HepG2 (cell line): ENCODE data around the gene ACE. TPM values are rescaled to one million over a fixed set of nuclear protein-coding genes. Genes with fewer than 3 reads are reported as not detected.

ENCODE experiments used
- ATM ChIP-seq: fragments of 450-650 bp; IDR thresholded peaks from 2 replicates; pipeline ENCODE4 v1.7.1; 2017; ENCODE audit warnings: mild to moderate bottlenecking, borderline replicate concordance
- CBFB ChIP-seq: sonication (generic); formaldehyde crosslinking; IDR thresholded peaks from 2 replicates; pipeline ENCODE4 v1.4.0; 2020; ENCODE audit warnings: missing genetic modification reagents
- ISL2 ChIP-seq: sonication (generic); formaldehyde crosslinking; IDR thresholded peaks from 2 replicates; pipeline ENCODE4 v1.5.0; 2020; ENCODE audit warnings: missing genetic modification reagents
- NAIF1 ChIP-seq: sonication (generic); formaldehyde crosslinking; IDR thresholded peaks from 2 replicates; pipeline ENCODE4 v1.5.0; 2020; ENCODE audit warnings: mild to moderate bottlenecking, missing genetic modification reagents, borderline replicate concordance
- REL ChIP-seq: sonication (generic); formaldehyde crosslinking; conservative IDR thresholded peaks from 2 replicates; pipeline ENCODE4 v1.8.0; 2022; ENCODE audit warnings: mild to moderate bottlenecking, missing genetic modification reagents, moderate library complexity
- SSRP1 ChIP-seq: IDR thresholded peaks from 2 replicates; pipeline ENCODE4 v1.6.1; 2016; ENCODE audit warnings: control low read depth
- ZBTB8A ChIP-seq: sonication (generic); formaldehyde crosslinking; IDR thresholded peaks from 2 replicates; pipeline ENCODE4 v1.4.0; 2020; ENCODE audit warnings: mild to moderate bottlenecking, low read depth, missing genetic modification reagents, borderline replicate concordance
- ZFP36 ChIP-seq: fragments of 150-350 bp; IDR thresholded peaks from 2 replicates; pipeline ENCODE4 v1.6.1; 2018; ENCODE audit warnings: borderline replicate concordance, low read length, low read depth; ENCODE audit not compliant: partially characterized antibody
- ZNF232 ChIP-seq: sonication (generic); formaldehyde crosslinking; IDR thresholded peaks from 2 replicates; pipeline ENCODE4 v1.4.0; 2020; ENCODE audit warnings: missing genetic modification reagents, borderline replicate concordance
- ZNF296 ChIP-seq: sonication (generic); formaldehyde crosslinking; conservative IDR thresholded peaks from 2 replicates; pipeline ENCODE4 v1.5.0; 2020; ENCODE audit warnings: mild to moderate bottlenecking, missing genetic modification reagents
- ZNF333 ChIP-seq: sonication (generic); formaldehyde crosslinking; IDR thresholded peaks from 2 replicates; pipeline ENCODE4 v1.4.0; 2020; ENCODE audit warnings: mild to moderate bottlenecking, missing genetic modification reagents, borderline replicate concordance
- ZNF512B ChIP-seq: sonication (generic); formaldehyde crosslinking; IDR thresholded peaks from 2 replicates; pipeline ENCODE4 v1.5.1; 2020; ENCODE audit warnings: missing genetic modification reagents, mild to moderate bottlenecking, borderline replicate concordance
- ZNF570 ChIP-seq: sonication (generic); formaldehyde crosslinking; IDR thresholded peaks from 2 replicates; pipeline ENCODE4 v1.4.0; 2020; ENCODE audit warnings: mild to moderate bottlenecking, missing genetic modification reagents, borderline replicate concordance
- ZNF615 ChIP-seq: sonication (generic); formaldehyde crosslinking; IDR thresholded peaks from 2 replicates; pipeline ENCODE4 v1.5.0; 2020; ENCODE audit warnings: mild to moderate bottlenecking, missing genetic modification reagents, borderline replicate concordance
- ZNF720 ChIP-seq: sonication (generic); formaldehyde crosslinking; IDR thresholded peaks from 2 replicates; pipeline ENCODE4 v1.4.0; 2020; ENCODE audit warnings: missing genetic modification reagents
- ZNF770 ChIP-seq: sonication (generic); formaldehyde crosslinking; IDR thresholded peaks from 2 replicates; pipeline ENCODE4 v1.5.0; 2020; ENCODE audit warnings: mild to moderate bottlenecking, missing genetic modification reagents
- ZNF841 ChIP-seq: sonication (generic); formaldehyde crosslinking; IDR thresholded peaks from 2 replicates; pipeline ENCODE4 v1.8.1; 2023; ENCODE audit warnings: missing genetic modification reagents, borderline replicate concordance
- polyA plus RNA-seq, 8 experiments: library from polyadenylated mRNA; depleted of rRNA in 3 of 8; stranded (reverse) in 7 of 8; unstranded in 1 of 8; fragments of >200 nt; fragmentation: Illumina TruSeq in 4 of 8; extraction: Trizol in 4 of 8; gene quantifications; 2 replicates each; pipeline versions ENCODE4 v1.2.1 to v1.2.3, GENCODE V29; 2011 to 2016; ENCODE audit warnings: low read depth in 4 of 8, missing spikeins in 1 of 8, mixed read lengths in 1 of 8; ENCODE audit not compliant: insufficient read depth in 1 of 8
- total RNA-seq, 5 experiments: library from RNA; depleted of rRNA; stranded (reverse); fragments of >200 nt; fragmentation: Illumina TruSeq; extraction: Trizol; gene quantifications; 2 replicates each; pipeline ENCODE4 v1.2.3, GENCODE V29; 2016; ENCODE audit warnings: low read depth in 1 of 5
- TF ChIP-seq, protein P1 (sequence below): sonication (generic); formaldehyde crosslinking; IDR thresholded peaks from 2 replicates; pipeline ENCODE4 v1.4.0; 2020; ENCODE audit warnings: missing genetic modification reagents; ENCODE audit errors: not compliant biosample characterization
- TF ChIP-seq, protein P2 (sequence below): sonication (generic); formaldehyde crosslinking; IDR thresholded peaks from 2 replicates; pipeline ENCODE4 v1.4.0; 2020; ENCODE audit warnings: mild to moderate bottlenecking, low read depth, missing genetic modification reagents

The ACE gene
- total and polyA plus RNA-seq, 2 of the 13 experiments (the other 11 are each of a cell fraction or from before 2014, with no cell fraction given) = 0.08 to 0.13 TPM

- TF ChIP-seq ZNF512B (CRISPR knock-in tag) = no peak
- TF ChIP-seq CBFB = no peak
- no peak for TF ChIP-seq NAIF1
- TF ChIP-seq, protein P1, sequence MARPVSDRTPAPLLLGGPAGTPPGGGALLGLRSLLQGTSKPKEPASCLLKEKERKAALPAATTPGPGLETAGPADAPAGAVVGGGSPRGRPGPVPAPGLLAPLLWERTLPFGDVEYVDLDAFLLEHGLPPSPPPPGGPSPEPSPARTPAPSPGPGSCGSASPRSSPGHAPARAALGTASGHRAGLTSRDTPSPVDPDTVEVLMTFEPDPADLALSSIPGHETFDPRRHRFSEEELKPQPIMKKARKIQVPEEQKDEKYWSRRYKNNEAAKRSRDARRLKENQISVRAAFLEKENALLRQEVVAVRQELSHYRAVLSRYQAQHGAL = no peak
- no peak for TF ChIP-seq ZFP36
- TF ChIP-seq ZNF615 (CRISPR knock-in tag) = no peak
- TF ChIP-seq, protein P2, sequence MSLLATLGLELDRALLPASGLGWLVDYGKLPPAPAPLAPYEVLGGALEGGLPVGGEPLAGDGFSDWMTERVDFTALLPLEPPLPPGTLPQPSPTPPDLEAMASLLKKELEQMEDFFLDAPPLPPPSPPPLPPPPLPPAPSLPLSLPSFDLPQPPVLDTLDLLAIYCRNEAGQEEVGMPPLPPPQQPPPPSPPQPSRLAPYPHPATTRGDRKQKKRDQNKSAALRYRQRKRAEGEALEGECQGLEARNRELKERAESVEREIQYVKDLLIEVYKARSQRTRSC = no peak
- TF ChIP-seq ZBTB8A (CRISPR knock-in tag) = no peak
- TF ChIP-seq ZNF770 = peak; percentile 27; the same call in 1 of the 2 replicates
- TF ChIP-seq ATM = no peak
- TF ChIP-seq ISL2 (CRISPR knock-in tag) = no peak
- TF ChIP-seq ZNF232 (CRISPR knock-in tag) = no peak
- TF ChIP-seq ZNF296 (CRISPR knock-in tag) = no peak
- no peak for TF ChIP-seq ZNF841
- no peak for TF ChIP-seq REL (CRISPR knock-in tag)
- no peak for TF ChIP-seq ZNF720 (CRISPR knock-in tag)
- TF ChIP-seq ZNF570 (CRISPR knock-in tag) = no peak
- no peak for TF ChIP-seq SSRP1 (CRISPR knock-in tag)
- TF ChIP-seq ZNF333 (CRISPR knock-in tag) = peak; percentile 38; the same call in 1 of the 2 replicates
These were observed 405 bp upstream of the ACE start (continued) for GRCh38 chr17:63476459-63476853.
